Fibroblast of lung (primary cell): ENCODE measurements around the gene PRKCD. TPM values are rescaled to one million over a fixed set of nuclear protein-coding genes. Genes with fewer than 3 reads are reported as not detected.

ENCODE experiments used
- DNase-seq, 2 donors: peaks; one replicate each; pipeline versions ENCODE4 v3.0.0 to v3.0.0-alpha.2; 2010; ENCODE audit warnings: low read depth in 2 of 2
- H2AFZ ChIP-seq: 2 replicates; pipeline ENCODE4 v1.5.1; 2012; ENCODE audit warnings: low read length, control low read depth, inconsistent platforms
- H3K27ac ChIP-seq: 2 replicates; pipeline ENCODE4 v1.5.1; 2011; ENCODE audit warnings: low read length, control low read depth; ENCODE audit not compliant: insufficient read depth
- H3K27me3 ChIP-seq: 2 replicates; pipeline ENCODE4 v1.5.1; 2011; ENCODE audit warnings: mild to moderate bottlenecking, low read length; ENCODE audit not compliant: control insufficient read depth, insufficient read depth
- H3K36me3 ChIP-seq: 2 replicates; pipeline ENCODE4 v1.5.1; 2011; ENCODE audit warnings: low read length; ENCODE audit not compliant: control insufficient read depth, insufficient read depth
- H3K4me1 ChIP-seq: 2 replicates; pipeline ENCODE4 v1.5.1; 2011; ENCODE audit warnings: low read length; ENCODE audit not compliant: control insufficient read depth, insufficient read depth; ENCODE audit errors: extremely low read depth
- H3K4me2 ChIP-seq: 2 replicates; pipeline ENCODE4 v1.5.1; 2011; ENCODE audit warnings: low read length, control low read depth; ENCODE audit not compliant: insufficient read depth; ENCODE audit errors: extremely low read depth
- H3K4me3 ChIP-seq, 4 experiments: fragments of 200-600 bp in 1 of 4; sonication (generic) in 1 of 4; replicated peaks in 1 of 4; 2 replicates each; pipeline ENCODE4 v1.5.1; 2011 to 2016; ENCODE audit warnings: low read length in 4 of 4, low read depth in 3 of 4, mild to moderate bottlenecking in 3 of 4, control low read depth in 2 of 4, inconsistent platforms in 1 of 4, mixed read lengths in 1 of 4; ENCODE audit not compliant: insufficient read depth in 1 of 4; ENCODE audit errors: control extremely low read depth in 1 of 4
- H3K79me2 ChIP-seq: 2 replicates; pipeline ENCODE4 v1.5.1; 2012; ENCODE audit warnings: mild to moderate bottlenecking, low read length, inconsistent platforms; ENCODE audit not compliant: control insufficient read depth, insufficient read depth
- H3K9ac ChIP-seq: 2 replicates; pipeline ENCODE4 v1.5.1; 2011; ENCODE audit warnings: mild to moderate bottlenecking, low read length, control low read depth; ENCODE audit not compliant: insufficient read depth
- H3K9me3 ChIP-seq: 2 replicates; pipeline ENCODE4 v1.5.1; 2012; ENCODE audit warnings: low read depth, low read length; ENCODE audit not compliant: control insufficient read depth, insufficient read depth
- H4K20me1 ChIP-seq: 2 replicates; pipeline ENCODE4 v1.5.1; 2011; ENCODE audit warnings: low read length; ENCODE audit not compliant: control insufficient read depth, insufficient read depth; ENCODE audit errors: extremely low read depth
- CTCF ChIP-seq, 2 donors: IDR thresholded peaks in 1 of 2; conservative IDR thresholded peaks in 1 of 2; 1 replicate in 1 of 2; 2 replicates in 1 of 2; pipeline ENCODE4 v1.5.1; 2011 to 2012; ENCODE audit warnings: low read length in 2 of 2, control low read depth in 1 of 2, inconsistent platforms in 1 of 2, low read depth in 1 of 2, mild to moderate bottlenecking in 1 of 2
- EZH2 ChIP-seq: IDR thresholded peaks from 2 replicates; pipeline ENCODE4 v1.5.1; 2012; ENCODE audit warnings: low read length, control low read depth, mild to moderate bottlenecking; ENCODE audit errors: missing control alignments
- polyA plus RNA-seq, 2 donors: library from polyadenylated mRNA; depleted of rRNA in 1 of 2; stranded (reverse) in 1 of 2; unstranded in 1 of 2; fragments of >200 nt; gene quantifications; 2 replicates each; pipeline ENCODE4 v1.2.1, GENCODE V29; 2011 to 2012; ENCODE audit warnings: missing spikeins in 1 of 2
- total RNA-seq: library from RNA; depleted of rRNA; stranded (reverse); fragments of >200 nt; gene quantifications from 2 replicates; pipeline ENCODE4 v1.2.1, GENCODE V29; 2014

The PRKCD gene
- total and polyA plus RNA-seq, 2 donors (not counting 1 experiment from before 2014, with no cell fraction given) = 3.8 to 21.2 TPM

- peaks cover 8% of the 10 kb centered on the region for H3K79me2 ChIP-seq
- no peaks in the 10 kb centered on the region for H3K27me3 ChIP-seq
- no peak for TF ChIP-seq EZH2
- TF ChIP-seq CTCF (conservative IDR thresholded peaks at IDR 0.05 in 1 of 2, IDR thresholded peaks at IDR 0.05 in 1 of 2; ENCODE audit: low read depth in 1 of 2, low read length in 2 of 2) = no peak
- no peak overlapping the region for H3K27ac ChIP-seq
- H3K4me1 ChIP-seq = no peaks in the 10 kb centered on the region
- H3K36me3 ChIP-seq = peaks cover 79% of the 10 kb centered on the region
- H3K4me3 ChIP-seq = no peak overlapping the region
- no peak overlapping the region for H2AFZ ChIP-seq
- no peak for DNase-seq
- H4K20me1 ChIP-seq = no peaks in the 10 kb centered on the region
- no peak overlapping the region for H3K4me2 ChIP-seq
- H3K9me3 ChIP-seq = no peaks in the 10 kb centered on the region
- H3K9ac ChIP-seq = no peak overlapping the region
Measured at GRCh38 chr3:53227993-53228885, 67.2 kb downstream of the PRKCD start.

GRCh38 chr3:53229171-53229570 is 68.2 kb downstream of the PRKCD start:
- TF ChIP-seq EZH2 = no peak
- TF ChIP-seq CTCF (conservative IDR thresholded peaks at IDR 0.05 in 1 of 2, IDR thresholded peaks at IDR 0.05 in 1 of 2; ENCODE audit: low read depth in 1 of 2, low read length in 2 of 2) = no peak
- no peaks in the 10 kb centered on the region for H4K20me1 ChIP-seq
- no peaks in the 10 kb centered on the region for H3K9me3 ChIP-seq
- no peak overlapping the region for H3K9ac ChIP-seq
- H3K4me2 ChIP-seq = no peak overlapping the region
- H2AFZ ChIP-seq = no peak overlapping the region
- H3K4me1 ChIP-seq = no peaks in the 10 kb centered on the region
- no peak overlapping the region for H3K4me3 ChIP-seq
- H3K36me3 ChIP-seq = peaks cover 81% of the 10 kb centered on the region
- no peak overlapping the region for H3K27ac ChIP-seq
- no peaks in the 10 kb centered on the region for H3K27me3 ChIP-seq
- H3K79me2 ChIP-seq = peaks cover 9% of the 10 kb centered on the region
- no peak for DNase-seq

GRCh38 chr3:53229606-53230005 is 68.6 kb downstream of the PRKCD start:
- Histone ChIP-seq H3K9ac (no peak overlapping the region), H3K79me2 (peaks cover 13% of the 10 kb centered on the region), H3K4me1 (no peaks in the 10 kb centered on the region), H3K4me2 (no peak overlapping the region), H2AFZ (no peak overlapping the region), H3K36me3 (peaks cover 81% of the 10 kb centered on the region), H4K20me1 (no peaks in the 10 kb centered on the region), H3K9me3 (no peaks in the 10 kb centered on the region), H3K27me3 (no peaks in the 10 kb centered on the region), H3K27ac (no peak overlapping the region), H3K4me3 (no peak overlapping the region)
- TF ChIP-seq CTCF (conservative IDR thresholded peaks at IDR 0.05 in 1 of 2, IDR thresholded peaks at IDR 0.05 in 1 of 2; ENCODE audit: low read depth in 1 of 2, low read length in 2 of 2) (no peak), EZH2 (no peak)
- no peak for DNase-seq
